IPS DF 6.9 (cell line): ENCODE data around the gene ZBTB7A.

Experiments used
- DNase-seq: peaks from one replicate; pipeline ENCODE4 v3.0.0-alpha.2; 2013; ENCODE audit warnings: low read depth, low spot score
- H3K27ac ChIP-seq: one replicate; pipeline ENCODE4 v1.5.1; 2013; ENCODE audit warnings: low read length, control low read depth
- H3K27me3 ChIP-seq: 2 replicates; pipeline ENCODE4 v1.6.1; 2013; ENCODE audit warnings: mild to moderate bottlenecking, low read length; ENCODE audit not compliant: control insufficient read depth, insufficient read depth
- H3K36me3 ChIP-seq: 2 replicates; pipeline ENCODE4 v1.6.1; 2013; ENCODE audit warnings: low read length; ENCODE audit not compliant: control insufficient read depth, insufficient read depth
- H3K4me1 ChIP-seq: 2 replicates; pipeline ENCODE4 v1.6.1; 2013; ENCODE audit warnings: low read length; ENCODE audit not compliant: control insufficient read depth, insufficient read depth
- H3K4me3 ChIP-seq: 2 replicates; pipeline ENCODE4 v1.5.1; 2013; ENCODE audit warnings: mild to moderate bottlenecking, low read length
- H3K9me3 ChIP-seq: 2 replicates; pipeline ENCODE4 v1.6.1; 2013; ENCODE audit warnings: low read length, inconsistent platforms; ENCODE audit not compliant: control insufficient read depth, insufficient read depth
- WGBS: extraction: QIAGEN DNeasy Blood & Tissue Kit; methylation state at CpG from one replicate; pipeline ENCODE4 v1.1.7; 2013; ENCODE audit warnings: mixed read lengths, missing lambda C conversion rate; ENCODE audit not compliant: insufficient read length, insufficient coverage; 5-methylcytosine and 5-hydroxymethylcytosine counted together

The ZBTB7A gene

DNA sequence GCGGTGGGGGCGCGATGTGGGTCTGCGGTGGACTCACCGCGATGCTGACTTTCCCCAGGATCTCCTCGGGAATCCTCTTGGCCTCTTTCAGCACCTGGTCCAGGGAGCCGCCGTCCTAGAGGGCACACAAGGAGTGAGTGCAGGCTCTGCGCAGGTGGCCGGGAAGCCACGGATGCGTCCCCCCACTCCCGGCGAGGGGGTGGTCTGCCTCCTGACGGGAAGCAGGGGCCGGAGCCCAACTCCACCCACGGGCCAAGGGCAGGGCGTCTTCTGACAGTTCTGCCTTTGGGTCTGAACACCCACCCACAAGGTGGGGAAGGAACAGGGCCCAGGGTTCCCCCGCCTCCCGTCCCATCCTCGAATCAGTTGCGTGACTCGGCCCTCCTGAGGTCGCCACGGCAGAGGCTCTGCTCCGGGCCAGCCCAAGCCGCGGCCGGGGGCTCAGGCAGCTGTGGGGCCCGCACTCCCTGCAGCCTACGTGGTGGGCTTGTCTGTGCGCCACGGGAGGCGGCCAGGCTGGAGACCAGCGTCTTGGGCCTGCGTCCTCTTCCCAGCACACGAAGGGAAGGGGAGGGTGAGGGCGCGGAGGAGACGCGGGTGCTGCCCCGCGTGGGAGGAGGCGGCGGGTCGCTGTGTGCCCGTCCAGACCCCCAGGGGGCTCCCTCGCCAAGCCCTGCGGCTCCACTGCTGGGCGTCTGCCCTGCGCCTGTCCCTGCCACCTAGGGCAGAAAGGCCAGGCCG is 35.8 kb upstream of the ZBTB7A start:
- peaks cover 38% of the 10 kb centered on the region for H3K36me3 ChIP-seq
- H3K4me1 ChIP-seq, result no peaks in the 10 kb centered on the region; the same call in 1 of the 2 replicates
- H3K27me3 ChIP-seq, result no peaks in the 10 kb centered on the region
- no peak overlapping the region for H3K27ac ChIP-seq
- no peaks in the 10 kb centered on the region for H3K9me3 ChIP-seq
- WGBS, result no CpG with 5 or more reads among the region's 53 CpGs
- H3K4me3 ChIP-seq, result no peak overlapping the region
- DNase-seq, result no peak

DNA sequence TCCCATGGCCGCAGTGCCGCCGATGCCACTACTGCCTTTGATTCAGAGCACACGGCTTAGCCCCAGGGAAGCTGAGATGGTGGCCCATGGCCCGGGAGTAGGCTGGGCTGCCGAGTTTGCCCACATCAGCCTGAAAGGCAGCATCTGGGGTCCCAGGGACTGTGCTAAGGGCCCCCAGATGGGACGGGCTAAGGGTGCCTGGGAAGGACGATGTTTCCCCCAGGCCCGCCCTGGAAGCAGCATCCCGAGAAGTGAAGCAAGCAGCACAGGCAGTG is 34.7 kb upstream of the ZBTB7A start:
- WGBS, result no CpG with 5 or more reads among the region's 10 CpGs
- Histone ChIP-seq H3K27me3 (no peaks in the 10 kb centered on the region), H3K4me3 (no peak overlapping the region), H3K36me3 (peaks cover 37% of the 10 kb centered on the region), H3K9me3 (no peaks in the 10 kb centered on the region), H3K4me1 (peaks cover 1% of the 10 kb centered on the region; the same call in 1 of the 2 replicates), H3K27ac (no peak overlapping the region)
- no peak for DNase-seq

DNA sequence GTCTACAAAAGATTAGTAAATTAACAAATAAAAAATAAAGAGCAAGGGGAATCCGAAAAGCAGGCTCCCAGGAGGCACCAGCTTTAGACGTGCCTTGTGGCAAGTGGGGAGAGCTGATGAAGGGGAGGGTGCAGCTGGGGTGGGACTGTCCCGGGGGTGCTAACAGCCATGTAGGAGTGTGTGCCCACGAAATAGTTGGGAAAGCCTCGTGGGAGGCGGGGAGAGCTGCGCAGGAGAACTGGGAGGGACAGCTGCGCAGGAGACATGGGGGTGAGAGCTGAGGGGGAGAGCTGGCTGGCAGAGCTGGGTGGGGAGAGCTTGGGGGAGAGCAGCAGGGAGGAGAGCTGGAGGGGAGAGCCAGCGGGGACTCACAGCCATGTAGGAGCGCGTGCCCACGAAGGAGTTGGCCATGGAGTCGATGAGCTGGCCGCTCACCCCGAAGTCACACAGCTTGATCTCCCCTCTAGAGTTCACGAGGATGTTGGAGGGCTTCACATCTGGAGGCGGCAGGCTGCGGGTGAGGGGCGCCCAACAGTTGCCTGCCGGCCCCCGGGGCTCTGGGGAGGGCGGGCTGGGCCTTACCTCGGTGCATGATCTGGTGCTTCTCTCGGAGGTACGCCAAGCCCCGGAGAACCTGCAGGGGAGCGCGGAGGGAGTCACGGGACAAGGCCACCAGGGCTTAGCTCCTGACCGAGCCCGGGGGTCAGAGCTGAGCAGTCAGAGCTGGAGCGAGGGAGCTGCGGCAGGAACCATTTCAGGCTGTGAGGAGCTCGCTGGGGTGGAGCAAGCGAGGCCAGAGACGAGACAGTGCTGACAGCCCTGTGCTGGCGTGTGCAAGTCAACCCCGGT is 34.2 kb upstream of the ZBTB7A start:
- WGBS, result no CpG with 5 or more reads among the region's 38 CpGs
- no peak overlapping the region for H3K27ac ChIP-seq
- no peaks in the 10 kb centered on the region for H3K27me3 ChIP-seq
- H3K36me3 ChIP-seq, result peaks cover 37% of the 10 kb centered on the region
- H3K4me3 ChIP-seq, result no peak overlapping the region
- H3K9me3 ChIP-seq, result no peaks in the 10 kb centered on the region
- H3K4me1 ChIP-seq, result peaks cover 1% of the 10 kb centered on the region; the same call in 1 of the 2 replicates
- no peak for DNase-seq

DNA sequence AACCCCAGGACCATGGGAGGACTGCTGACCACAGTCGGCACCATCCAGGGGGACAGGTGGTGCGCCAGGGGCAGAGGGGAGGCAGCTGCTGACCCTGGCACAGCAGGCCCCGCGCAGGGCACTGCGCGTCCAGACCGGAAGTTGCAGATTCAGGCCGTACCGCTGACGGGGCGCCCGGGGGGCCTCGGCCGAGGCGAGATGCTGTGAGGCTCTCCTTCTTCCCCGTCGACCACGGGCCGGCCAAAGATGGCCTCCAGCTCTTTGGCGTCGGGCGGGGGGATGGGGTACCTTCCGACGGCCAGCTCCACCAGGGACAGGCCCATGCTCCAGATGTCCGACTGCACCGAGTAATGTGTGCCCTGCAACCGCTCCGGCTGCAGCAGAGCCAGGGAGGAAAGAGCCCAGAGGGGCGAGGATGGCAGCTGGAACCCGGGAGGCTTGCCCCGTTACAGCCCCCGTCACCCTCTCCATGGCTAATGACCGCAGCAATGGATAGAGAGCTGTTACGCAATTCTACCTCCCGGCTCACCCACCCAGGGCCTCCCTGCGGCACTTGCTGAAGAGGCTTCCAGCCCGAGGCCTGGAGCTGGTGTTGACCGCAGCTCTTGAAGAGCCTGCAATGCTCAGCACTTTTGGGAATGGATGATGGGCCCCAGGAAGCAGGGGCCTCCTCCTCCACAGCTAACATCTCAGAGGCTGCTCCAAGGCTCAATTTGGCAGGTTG is 32.5 kb upstream of the ZBTB7A start:
- H3K4me3 ChIP-seq, result no peak overlapping the region
- no peak for DNase-seq
- no peak overlapping the region for H3K27ac ChIP-seq
- no peaks in the 10 kb centered on the region for H3K27me3 ChIP-seq
- H3K9me3 ChIP-seq, result no peaks in the 10 kb centered on the region
- peaks cover 1% of the 10 kb centered on the region; the same call in 1 of the 2 replicates for H3K4me1 ChIP-seq
- H3K36me3 ChIP-seq, result peaks cover 49% of the 10 kb centered on the region
- no CpG with 5 or more reads among the region's 38 CpGs for WGBS

GRCh38 chr19:4098493-4098892 is 31.8 kb upstream of the ZBTB7A start:
- Histone ChIP-seq H3K27me3 (no peaks in the 10 kb centered on the region), H3K4me3 (no peak overlapping the region), H3K27ac (no peak overlapping the region), H3K36me3 (peaks cover 52% of the 10 kb centered on the region), H3K9me3 (no peaks in the 10 kb centered on the region), H3K4me1 (peaks cover 1% of the 10 kb centered on the region; the same call in 1 of the 2 replicates)
- no CpG with 5 or more reads among the region's 18 CpGs for WGBS
- no peak for DNase-seq

- Histone ChIP-seq H3K9me3 (no peaks in the 10 kb centered on the region), H3K4me1 (peaks cover 1% of the 10 kb centered on the region; the same call in 1 of the 2 replicates), H3K27ac (no peak overlapping the region), H3K4me3 (no peak overlapping the region), H3K36me3 (peaks cover 44% of the 10 kb centered on the region), H3K27me3 (no peaks in the 10 kb centered on the region)
- WGBS, result no CpG with 5 or more reads among the region's 11 CpGs
- DNase-seq, result no peak
Measured at GRCh38 chr19:4097501-4097900, 30.8 kb upstream of the ZBTB7A start.

GRCh38 chr19:4096049-4096892 is 29.6 kb upstream of the ZBTB7A start:
- Histone ChIP-seq H3K4me1 (peaks cover 1% of the 10 kb centered on the region; the same call in 1 of the 2 replicates), H3K27me3 (no peaks in the 10 kb centered on the region), H3K4me3 (no peak overlapping the region), H3K27ac (no peak overlapping the region), H3K36me3 (peaks cover 32% of the 10 kb centered on the region), H3K9me3 (no peaks in the 10 kb centered on the region)
- WGBS, result no CpG with 5 or more reads among the region's 31 CpGs
- no peak for DNase-seq

DNA sequence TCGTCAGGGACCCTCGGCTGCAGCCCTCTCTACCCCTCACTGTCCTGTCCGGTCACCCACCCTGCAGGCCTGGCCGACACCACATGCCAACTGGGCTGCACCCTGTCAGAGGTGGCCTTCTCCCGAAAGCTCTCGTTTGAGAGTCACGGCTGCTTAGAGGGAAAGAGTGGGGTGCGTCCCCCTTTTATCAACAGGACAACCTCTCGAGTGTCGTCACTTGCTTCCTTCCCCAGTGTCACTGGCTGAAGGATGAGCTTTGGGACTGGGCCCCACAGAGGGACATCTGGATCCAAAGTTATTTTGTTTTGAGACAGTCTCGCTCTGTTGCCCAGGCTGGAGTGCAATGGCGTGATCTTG is 28.8 kb upstream of the ZBTB7A start:
- Histone ChIP-seq H3K36me3 (peaks cover 30% of the 10 kb centered on the region), H3K27ac (no peak overlapping the region), H3K4me1 (peaks cover 1% of the 10 kb centered on the region; the same call in 1 of the 2 replicates), H3K27me3 (no peaks in the 10 kb centered on the region), H3K4me3 (no peak overlapping the region), H3K9me3 (no peaks in the 10 kb centered on the region)
- WGBS, result no CpG with 5 or more reads among the region's 12 CpGs
- DNase-seq, result no peak

DNA sequence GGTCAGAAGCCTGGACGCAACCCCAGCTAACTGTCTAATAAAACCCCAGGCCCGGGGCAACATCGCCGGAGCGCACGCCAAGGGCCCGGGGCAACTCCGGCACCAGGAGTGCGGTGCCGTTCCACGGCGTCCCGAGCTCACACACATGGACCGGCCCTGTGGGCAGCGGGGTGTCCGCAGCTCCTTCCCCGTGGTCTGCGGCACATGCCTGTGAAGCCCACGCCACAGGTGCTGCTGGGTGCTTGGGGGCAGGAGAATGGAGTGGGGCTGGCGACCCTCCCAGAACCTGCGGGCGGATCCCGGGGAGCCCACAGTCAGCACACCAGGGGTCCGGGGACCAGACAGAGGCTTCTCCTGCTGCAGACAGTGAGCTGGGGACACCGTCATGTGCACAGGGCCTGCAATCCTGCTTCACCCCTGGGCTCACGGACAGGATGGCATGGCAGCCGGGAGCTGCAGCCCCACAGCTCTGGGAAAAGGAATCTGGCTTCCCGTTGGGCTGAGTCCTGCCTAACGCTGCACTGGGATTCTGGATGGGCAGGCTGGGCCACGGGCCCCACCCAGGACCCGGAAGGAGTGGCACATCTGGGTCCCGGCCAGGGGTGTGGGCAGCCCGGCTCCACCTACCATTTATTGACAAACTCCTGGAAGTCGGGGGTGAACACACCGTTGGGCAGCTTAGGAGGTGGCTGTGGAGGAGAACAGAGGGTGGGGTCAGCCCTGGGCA is 28.2 kb upstream of the ZBTB7A start:
- Histone ChIP-seq H3K36me3 (peaks cover 36% of the 10 kb centered on the region), H3K27ac (no peak overlapping the region), H3K9me3 (no peaks in the 10 kb centered on the region), H3K27me3 (no peaks in the 10 kb centered on the region), H3K4me1 (peaks cover 1% of the 10 kb centered on the region; the same call in 1 of the 2 replicates), H3K4me3 (no peak overlapping the region)
- DNase-seq, result no peak
- WGBS, result no CpG with 5 or more reads among the region's 35 CpGs
